Keratinocyte (primary cell): ENCODE measurements around the gene ADARB2. TPM values are rescaled to one million over a fixed set of nuclear protein-coding genes. Genes with fewer than 3 reads are reported as not detected.

Experiments used
- DNase-seq: peaks from one replicate; pipeline ENCODE4 v3.0.0-alpha.2; 2011; ENCODE audit warnings: low read depth, missing footprints, low spot score
- FAIRE-seq: peaks from 2 replicates; lab custom pipeline; 2011; peaks lifted over from hg19 to GRCh38; lab: Jason Lieb, UNC
- H2AFZ ChIP-seq: 2 replicates; pipeline ENCODE4 v1.6.0; 2012; ENCODE audit warnings: low read length, control low read depth, inconsistent platforms; ENCODE audit not compliant: control insufficient read depth
- H3K27ac ChIP-seq: 2 replicates; pipeline ENCODE4 v1.5.1; 2011; ENCODE audit warnings: low read length; ENCODE audit not compliant: control insufficient read depth, insufficient read depth
- H3K27me3 ChIP-seq: 3 replicates; pipeline ENCODE4 v1.6.0; 2011; ENCODE audit warnings: low read length; ENCODE audit not compliant: control insufficient read depth, insufficient read depth; ENCODE audit errors: extremely low read depth
- H3K36me3 ChIP-seq, 2 experiments: 2 replicates in 1 of 2; 3 replicates in 1 of 2; pipeline ENCODE4 v1.5.1; 2011; ENCODE audit warnings: low read length in 2 of 2, mild to moderate bottlenecking in 1 of 2; ENCODE audit not compliant: control insufficient read depth in 2 of 2, insufficient read depth in 2 of 2; ENCODE audit errors: extremely low read depth in 1 of 2
- H3K4me1 ChIP-seq: 3 replicates; pipeline ENCODE4 v1.5.1; 2011; ENCODE audit warnings: low read length; ENCODE audit not compliant: control insufficient read depth, insufficient read depth; ENCODE audit errors: extremely low read depth
- H3K4me2 ChIP-seq: 3 replicates; pipeline ENCODE4 v1.6.0; 2011; ENCODE audit warnings: low read depth, low read length; ENCODE audit not compliant: control insufficient read depth, insufficient read depth; ENCODE audit errors: extremely low read depth
- H3K4me3 ChIP-seq, 3 experiments: fragments of 200-600 bp in 1 of 3; sonication (generic) in 1 of 3; 2 replicates in 2 of 3; 3 replicates in 1 of 3; pipeline ENCODE4 v1.5.1; 2011 to 2016; ENCODE audit warnings: low read length in 3 of 3, mild to moderate bottlenecking in 3 of 3, control low read depth in 2 of 3, inconsistent platforms in 1 of 3, low read depth in 1 of 3, mixed read lengths in 1 of 3, mixed run types in 1 of 3, moderate library complexity in 1 of 3; ENCODE audit not compliant: control insufficient read depth in 2 of 3, insufficient read depth in 2 of 3; ENCODE audit errors: extremely low read depth in 1 of 3
- H3K79me2 ChIP-seq: 2 replicates; pipeline ENCODE4 v1.6.0; 2012; ENCODE audit warnings: low read length; ENCODE audit not compliant: control insufficient read depth, insufficient read depth
- H3K9ac ChIP-seq: 3 replicates; pipeline ENCODE4 v1.6.0; 2011; ENCODE audit warnings: low read length; ENCODE audit not compliant: control insufficient read depth, insufficient read depth; ENCODE audit errors: extremely low read depth
- H3K9me1 ChIP-seq: 3 replicates; pipeline ENCODE4 v1.6.0; 2011; ENCODE audit warnings: low read length; ENCODE audit not compliant: control insufficient read depth, insufficient read depth; ENCODE audit errors: extremely low read depth
- H3K9me3 ChIP-seq: 2 replicates; pipeline ENCODE4 v1.5.1; 2012; ENCODE audit warnings: low read depth, low read length; ENCODE audit not compliant: control insufficient read depth
- H4K20me1 ChIP-seq: 3 replicates; pipeline ENCODE4 v1.6.0; 2011; ENCODE audit warnings: low read length; ENCODE audit not compliant: control insufficient read depth, insufficient read depth; ENCODE audit errors: extremely low read depth
- CTCF ChIP-seq, 3 experiments: IDR thresholded peaks in 1 of 3; conservative IDR thresholded peaks in 1 of 3; optimal IDR thresholded peaks in 1 of 3; 2 replicates in 2 of 3; 3 replicates in 1 of 3; pipeline versions ENCODE3 to v1.5.1; 2011; ENCODE audit warnings: low read length in 3 of 3, mild to moderate bottlenecking in 3 of 3, moderate library complexity in 2 of 3, control low read depth in 1 of 3, inconsistent platforms in 1 of 3; ENCODE audit not compliant: insufficient read depth in 2 of 3; ENCODE audit errors: extremely low read depth in 1 of 3
- EZH2 ChIP-seq: IDR thresholded peaks from one replicate; pipeline ENCODE4 v1.6.1; 2012; ENCODE audit warnings: inconsistent platforms, mild to moderate bottlenecking, low read length, moderate library complexity
- dilution Hi-C: fragments of 300-500 bp; cut with MboI; formaldehyde crosslinking; loops from one replicate; pipeline ENCODE4 v1.7.0; 2020; ENCODE audit warnings: low sequenced_read_pairs; ENCODE audit not compliant: extremely low pct_ligation_motif_present
- polyA plus RNA-seq, 5 experiments: library from polyadenylated mRNA; depleted of rRNA in 3 of 5; stranded (reverse) in 3 of 5; stranded (forward) in 1 of 5; unstranded in 1 of 5; fragments of >200 nt; gene quantifications; 1 replicate in 1 of 5; 2 replicates in 3 of 5; 3 replicates in 1 of 5; pipeline versions ENCODE4 v1.2.1 to v1.2.3, GENCODE V29; 2011 to 2012; ENCODE audit warnings: missing spikeins in 2 of 5, low read depth in 1 of 5, low replicate concordance in 1 of 5

ADARB2 gene
- polyA plus RNA-seq, 1 donor (not counting 4 experiments of a cell fraction or from before 2014, with no cell fraction given) = not detected

DNA sequence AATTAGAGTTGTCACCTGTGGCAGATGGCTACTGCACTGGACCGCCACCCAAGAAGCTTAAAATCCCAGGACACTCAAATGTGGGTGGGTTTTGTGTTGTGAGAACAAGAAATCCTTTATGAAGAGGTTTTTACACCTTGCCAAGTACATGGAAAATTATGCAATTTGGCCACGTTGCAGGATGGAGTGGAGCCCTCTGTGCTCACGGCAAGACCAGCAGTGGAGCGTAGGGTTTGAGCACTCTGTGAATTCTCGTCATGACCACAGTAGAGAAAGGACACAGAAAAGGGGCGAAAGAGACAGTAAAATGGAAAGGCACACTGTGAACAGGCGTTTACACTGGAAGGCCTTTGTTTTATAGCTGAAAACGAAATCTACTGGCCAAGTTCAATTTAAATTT, 222.6 kb downstream of the ADARB2 start:
- dilution Hi-C loops = no loop called here
- Histone ChIP-seq H3K9ac (no peak overlapping the region), H3K27me3 (no peaks in the 10 kb centered on the region), H4K20me1 (no peaks in the 10 kb centered on the region), H3K9me3 (peaks cover 26% of the 10 kb centered on the region), H3K4me2 (no peak overlapping the region), H3K9me1 (no peaks in the 10 kb centered on the region), H3K36me3 (no peaks in the 10 kb centered on the region), H3K27ac (no peak overlapping the region), H3K79me2 (no peaks in the 10 kb centered on the region), H3K4me3 (no peak overlapping the region), H2AFZ (no peak overlapping the region), H3K4me1 (no peaks in the 10 kb centered on the region)
- no peak for DNase-seq
- no peak for TF ChIP-seq EZH2
- TF ChIP-seq CTCF (optimal IDR thresholded peaks at IDR 0.05 in 1 of 3, IDR thresholded peaks at IDR 0.05 in 1 of 3, conservative IDR thresholded peaks at IDR 0.05 in 1 of 3; ENCODE audit: extremely low read depth in 1 of 3, insufficient read depth in 2 of 3, low read length in 3 of 3) = no peak
- no peak for FAIRE-seq

GRCh38 chr10:1513221-1513620, 224.1 kb downstream of the ADARB2 start:
- dilution Hi-C loops = no loop called here
- Histone ChIP-seq H3K36me3 (no peaks in the 10 kb centered on the region), H3K79me2 (no peaks in the 10 kb centered on the region), H3K4me2 (no peak overlapping the region), H4K20me1 (no peaks in the 10 kb centered on the region), H3K4me3 (no peak overlapping the region), H3K27me3 (no peaks in the 10 kb centered on the region), H3K9me1 (no peaks in the 10 kb centered on the region), H3K9ac (no peak overlapping the region), H2AFZ (no peak overlapping the region), H3K4me1 (no peaks in the 10 kb centered on the region), H3K27ac (no peak overlapping the region), H3K9me3 (peaks cover 18% of the 10 kb centered on the region)
- TF ChIP-seq CTCF (optimal IDR thresholded peaks at IDR 0.05 in 1 of 3, IDR thresholded peaks at IDR 0.05 in 1 of 3, conservative IDR thresholded peaks at IDR 0.05 in 1 of 3; ENCODE audit: extremely low read depth in 1 of 3, insufficient read depth in 2 of 3, low read length in 3 of 3) (no peak), EZH2 (no peak)
- no peak for DNase-seq
- no peak for FAIRE-seq
